SKM-1 (cell line): ENCODE measurements around the gene SPATA31D4.

ENCODE experiments used
- DNase-seq: peaks from one replicate; lab custom pipeline; 2025; ENCODE audit not compliant: unreplicated experiment; lab: John Stamatoyannopoulos, UW

Gene SPATA31D4

GRCh38 chr9:81964218-81965171 is 36.3 kb downstream of the SPATA31D4 start:
- no peak for DNase-seq

- DNase-seq = no peak
Measured at GRCh38 chr9:81968026-81968425, 39.8 kb downstream of the SPATA31D4 start.

GRCh38 chr9:81969971-81970370 is 41.7 kb downstream of the SPATA31D4 start:
- no peak for DNase-seq

GRCh38 chr9:81971727-81972126 is 43.5 kb downstream of the SPATA31D4 start:
- DNase-seq = no peak

GRCh38 chr9:81974764-81975163 is 46.5 kb downstream of the SPATA31D4 start:
- no peak for DNase-seq

- DNase-seq = no peak
Measured at GRCh38 chr9:81976351-81976750, 48.1 kb downstream of the SPATA31D4 start.

- no peak for DNase-seq
Measured at GRCh38 chr9:81979196-81979595, 51.0 kb downstream of the SPATA31D4 start.

GRCh38 chr9:81980568-81980967 is 52.3 kb downstream of the SPATA31D4 start:
- DNase-seq = no peak

- DNase-seq = no peak
Measured at GRCh38 chr9:81981883-81982282, 53.7 kb downstream of the SPATA31D4 start.
